GM23338 (cell line): Measurements from ENCODE around the gene WDR87. TPM values are rescaled to one million over a fixed set of nuclear protein-coding genes. Genes with fewer than 3 reads are reported as not detected.

Experiments
- ATAC-seq: fragments of 200-7000 bp; cut with Tn5 transposase; 3 replicates; pipeline ENCODE4 v1.9.1; 2020
- DNase-seq: peaks from one replicate; pipeline ENCODE4 v3.0.0-alpha.2; 2015; ENCODE audit warnings: low spot score
- H2AFZ ChIP-seq: fragments of 200-600 bp; sonication (generic); 2 replicates; pipeline ENCODE4 v1.8.0; 2016; ENCODE audit warnings: antibody characterized with exemption, mild to moderate bottlenecking, moderate library complexity
- H3F3A ChIP-seq: fragments of 200-600 bp; sonication (generic); replicated peaks from 2 replicates; pipeline ENCODE4 v1.8.0; 2017; ENCODE audit warnings: antibody characterized with exemption, mixed run types, low read depth
- H3K27ac ChIP-seq: fragments of 200-600 bp; sonication (generic); 2 replicates; pipeline ENCODE4 v1.6.1; 2016; ENCODE audit warnings: low read depth
- H3K27me3 ChIP-seq: fragments of 200-600 bp; sonication (generic); 2 replicates; pipeline ENCODE4 v1.8.0; 2016; ENCODE audit warnings: mild to moderate bottlenecking, mixed run types, moderate library complexity; ENCODE audit not compliant: insufficient read depth
- H3K36me3 ChIP-seq: fragments of 200-600 bp; sonication (generic); 2 replicates; pipeline ENCODE4 v1.8.0; 2016; ENCODE audit warnings: mild to moderate bottlenecking; ENCODE audit not compliant: insufficient read depth
- H3K4me1 ChIP-seq: fragments of 200-600 bp; sonication (generic); 2 replicates; pipeline ENCODE4 v1.8.0; 2016; ENCODE audit warnings: mild to moderate bottlenecking, moderate library complexity; ENCODE audit not compliant: insufficient read depth
- H3K4me2 ChIP-seq: fragments of 200-600 bp; sonication (generic); 2 replicates; pipeline ENCODE4 v1.7.1; 2017; ENCODE audit warnings: mixed run types
- H3K4me3 ChIP-seq: fragments of 200-600 bp; sonication (generic); 2 replicates; pipeline ENCODE4 v1.6.1; 2016; ENCODE audit warnings: mixed run types
- H3K79me2 ChIP-seq: fragments of 200-600 bp; sonication (generic); replicated peaks from 2 replicates; pipeline ENCODE4 v1.8.0; 2017; ENCODE audit warnings: mild to moderate bottlenecking; ENCODE audit not compliant: insufficient read depth
- H3K9me2 ChIP-seq: fragments of 200-600 bp; sonication (generic); 2 replicates; pipeline ENCODE4 v1.8.0; 2017; ENCODE audit not compliant: insufficient read depth
- H4K20me1 ChIP-seq: fragments of 200-600 bp; sonication (generic); replicated peaks from 2 replicates; pipeline ENCODE4 v1.8.0; 2017; ENCODE audit warnings: mild to moderate bottlenecking; ENCODE audit not compliant: insufficient read depth
- H3K27ac Mint-ChIP-seq: 2 replicates; pipeline ENCODE4 v1.8.0; 2020; ENCODE audit warnings: inconsistent platforms, mild to moderate bottlenecking, moderate library complexity, mixed read lengths
- H3K27me3 Mint-ChIP-seq: 3 replicates; pipeline ENCODE4 v1.8.0; 2022; ENCODE audit warnings: low read depth, mild to moderate bottlenecking, moderate library complexity, mixed read lengths, inconsistent platforms; ENCODE audit not compliant: insufficient read depth, poor library complexity
- H3K36me3 Mint-ChIP-seq: 3 replicates; pipeline ENCODE4 v1.8.0; 2021; ENCODE audit warnings: low read depth, mild to moderate bottlenecking, inconsistent platforms, moderate library complexity, mixed read lengths
- H3K4me1 Mint-ChIP-seq: 3 replicates; pipeline ENCODE4 v1.8.0; 2020; ENCODE audit warnings: mild to moderate bottlenecking, inconsistent platforms, mixed read lengths
- H3K4me3 Mint-ChIP-seq: 3 replicates; pipeline ENCODE4 v1.8.0; 2021; ENCODE audit warnings: moderate library complexity, mild to moderate bottlenecking, inconsistent platforms, mixed read lengths
- H3K9me3 Mint-ChIP-seq: 3 replicates; pipeline ENCODE4 v1.8.0; 2020; ENCODE audit warnings: moderate library complexity, mild to moderate bottlenecking, inconsistent platforms, mixed read lengths
- CREB1 ChIP-seq: fragments of 250-450 bp; sonication (Bioruptor Pico); IDR thresholded peaks from 2 replicates; pipeline ENCODE4 v1.5.0; 2020; ENCODE audit warnings: low read depth, mild to moderate bottlenecking, moderate library complexity
- EZH2 ChIP-seq: fragments of 200-600 bp; sonication (generic); IDR thresholded peaks from one replicate; pipeline ENCODE4 v1.8.0; 2017; ENCODE audit warnings: antibody characterized with exemption, mild to moderate bottlenecking, low read depth; ENCODE audit not compliant: unreplicated experiment
- EZH2phosphoT487 ChIP-seq: fragments of 200-600 bp; sonication (generic); IDR thresholded peaks from one replicate; pipeline ENCODE4 v1.8.1; 2018; ENCODE audit warnings: antibody characterized with exemption; ENCODE audit not compliant: unreplicated experiment
- JUNB ChIP-seq: IDR thresholded peaks from one replicate; pipeline ENCODE4 v1.6.1; 2016; ENCODE audit warnings: antibody characterized with exemption; ENCODE audit not compliant: unreplicated experiment
- STAT1 ChIP-seq: IDR thresholded peaks from one replicate; pipeline ENCODE4 v1.6.1; 2016; ENCODE audit warnings: antibody characterized with exemption; ENCODE audit not compliant: unreplicated experiment
- ZNF114 ChIP-seq: fragments of 250-450 bp; sonication (Bioruptor Pico); IDR thresholded peaks from 2 replicates; pipeline ENCODE4 v1.5.0; 2020; ENCODE audit warnings: mild to moderate bottlenecking, moderate library complexity
- polyA plus RNA-seq: library from polyadenylated mRNA; unstranded; fragments of >200 nt; fragmentation: Nextera tagmentation; extraction: Ambion mirVana; gene quantifications from 2 replicates; pipeline ENCODE4 v1.2.1, GENCODE V29; 2016
- total RNA-seq: library from RNA; depleted of rRNA; stranded (reverse); fragments of >200 nt; shearing (Covaris generic); gene quantifications from 2 replicates; pipeline ENCODE4 v1.2.3, GENCODE V29; 2014
- TF ChIP-seq, protein P1 (sequence below): fragments of 250-450 bp; sonication (Bioruptor Pico); IDR thresholded peaks from 2 replicates; pipeline ENCODE4 v1.5.0; 2020; ENCODE audit warnings: mild to moderate bottlenecking, moderate library complexity
- TF ChIP-seq, protein P2 (sequence below), 2 experiments: fragments of 200-600 bp in 1 of 2; sonication (generic) in 1 of 2; conservative IDR thresholded peaks; 2 replicates each; pipeline versions ENCODE4 v1.5.1 to v1.6.1; 2016 to 2017; ENCODE audit warnings: antibody characterized with exemption in 2 of 2, low read depth in 2 of 2, mild to moderate bottlenecking in 2 of 2, moderate library complexity in 1 of 2
- TF ChIP-seq, protein P3 (sequence below): IDR thresholded peaks from one replicate; pipeline ENCODE4 v1.6.1; 2018; ENCODE audit warnings: antibody characterized with exemption; ENCODE audit not compliant: unreplicated experiment

The WDR87 gene
- total and polyA plus RNA-seq, 2 experiments from 2014 or later = 0.02 TPM; not detected in 1

DNA sequence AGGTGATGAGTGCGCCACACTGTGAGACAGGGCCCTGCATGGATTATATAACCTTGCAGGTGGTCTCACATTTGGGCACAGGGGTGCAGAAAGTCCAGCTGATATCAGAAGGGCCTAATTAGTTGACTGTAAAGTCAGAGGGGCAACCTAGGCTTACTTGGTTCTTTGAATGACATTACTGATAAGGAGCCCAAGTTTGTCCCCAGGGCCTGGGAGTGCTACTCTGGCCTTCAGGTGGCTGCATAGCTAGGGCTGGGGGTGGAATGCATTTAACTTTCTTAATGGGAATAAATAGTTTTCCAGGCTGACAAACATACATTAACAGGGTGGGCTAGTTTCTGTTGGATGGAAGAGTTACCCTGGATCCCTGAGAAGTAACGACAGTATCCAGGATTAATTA is 3.3 kb downstream of the WDR87 start (continued):
- TF ChIP-seq, protein P1, sequence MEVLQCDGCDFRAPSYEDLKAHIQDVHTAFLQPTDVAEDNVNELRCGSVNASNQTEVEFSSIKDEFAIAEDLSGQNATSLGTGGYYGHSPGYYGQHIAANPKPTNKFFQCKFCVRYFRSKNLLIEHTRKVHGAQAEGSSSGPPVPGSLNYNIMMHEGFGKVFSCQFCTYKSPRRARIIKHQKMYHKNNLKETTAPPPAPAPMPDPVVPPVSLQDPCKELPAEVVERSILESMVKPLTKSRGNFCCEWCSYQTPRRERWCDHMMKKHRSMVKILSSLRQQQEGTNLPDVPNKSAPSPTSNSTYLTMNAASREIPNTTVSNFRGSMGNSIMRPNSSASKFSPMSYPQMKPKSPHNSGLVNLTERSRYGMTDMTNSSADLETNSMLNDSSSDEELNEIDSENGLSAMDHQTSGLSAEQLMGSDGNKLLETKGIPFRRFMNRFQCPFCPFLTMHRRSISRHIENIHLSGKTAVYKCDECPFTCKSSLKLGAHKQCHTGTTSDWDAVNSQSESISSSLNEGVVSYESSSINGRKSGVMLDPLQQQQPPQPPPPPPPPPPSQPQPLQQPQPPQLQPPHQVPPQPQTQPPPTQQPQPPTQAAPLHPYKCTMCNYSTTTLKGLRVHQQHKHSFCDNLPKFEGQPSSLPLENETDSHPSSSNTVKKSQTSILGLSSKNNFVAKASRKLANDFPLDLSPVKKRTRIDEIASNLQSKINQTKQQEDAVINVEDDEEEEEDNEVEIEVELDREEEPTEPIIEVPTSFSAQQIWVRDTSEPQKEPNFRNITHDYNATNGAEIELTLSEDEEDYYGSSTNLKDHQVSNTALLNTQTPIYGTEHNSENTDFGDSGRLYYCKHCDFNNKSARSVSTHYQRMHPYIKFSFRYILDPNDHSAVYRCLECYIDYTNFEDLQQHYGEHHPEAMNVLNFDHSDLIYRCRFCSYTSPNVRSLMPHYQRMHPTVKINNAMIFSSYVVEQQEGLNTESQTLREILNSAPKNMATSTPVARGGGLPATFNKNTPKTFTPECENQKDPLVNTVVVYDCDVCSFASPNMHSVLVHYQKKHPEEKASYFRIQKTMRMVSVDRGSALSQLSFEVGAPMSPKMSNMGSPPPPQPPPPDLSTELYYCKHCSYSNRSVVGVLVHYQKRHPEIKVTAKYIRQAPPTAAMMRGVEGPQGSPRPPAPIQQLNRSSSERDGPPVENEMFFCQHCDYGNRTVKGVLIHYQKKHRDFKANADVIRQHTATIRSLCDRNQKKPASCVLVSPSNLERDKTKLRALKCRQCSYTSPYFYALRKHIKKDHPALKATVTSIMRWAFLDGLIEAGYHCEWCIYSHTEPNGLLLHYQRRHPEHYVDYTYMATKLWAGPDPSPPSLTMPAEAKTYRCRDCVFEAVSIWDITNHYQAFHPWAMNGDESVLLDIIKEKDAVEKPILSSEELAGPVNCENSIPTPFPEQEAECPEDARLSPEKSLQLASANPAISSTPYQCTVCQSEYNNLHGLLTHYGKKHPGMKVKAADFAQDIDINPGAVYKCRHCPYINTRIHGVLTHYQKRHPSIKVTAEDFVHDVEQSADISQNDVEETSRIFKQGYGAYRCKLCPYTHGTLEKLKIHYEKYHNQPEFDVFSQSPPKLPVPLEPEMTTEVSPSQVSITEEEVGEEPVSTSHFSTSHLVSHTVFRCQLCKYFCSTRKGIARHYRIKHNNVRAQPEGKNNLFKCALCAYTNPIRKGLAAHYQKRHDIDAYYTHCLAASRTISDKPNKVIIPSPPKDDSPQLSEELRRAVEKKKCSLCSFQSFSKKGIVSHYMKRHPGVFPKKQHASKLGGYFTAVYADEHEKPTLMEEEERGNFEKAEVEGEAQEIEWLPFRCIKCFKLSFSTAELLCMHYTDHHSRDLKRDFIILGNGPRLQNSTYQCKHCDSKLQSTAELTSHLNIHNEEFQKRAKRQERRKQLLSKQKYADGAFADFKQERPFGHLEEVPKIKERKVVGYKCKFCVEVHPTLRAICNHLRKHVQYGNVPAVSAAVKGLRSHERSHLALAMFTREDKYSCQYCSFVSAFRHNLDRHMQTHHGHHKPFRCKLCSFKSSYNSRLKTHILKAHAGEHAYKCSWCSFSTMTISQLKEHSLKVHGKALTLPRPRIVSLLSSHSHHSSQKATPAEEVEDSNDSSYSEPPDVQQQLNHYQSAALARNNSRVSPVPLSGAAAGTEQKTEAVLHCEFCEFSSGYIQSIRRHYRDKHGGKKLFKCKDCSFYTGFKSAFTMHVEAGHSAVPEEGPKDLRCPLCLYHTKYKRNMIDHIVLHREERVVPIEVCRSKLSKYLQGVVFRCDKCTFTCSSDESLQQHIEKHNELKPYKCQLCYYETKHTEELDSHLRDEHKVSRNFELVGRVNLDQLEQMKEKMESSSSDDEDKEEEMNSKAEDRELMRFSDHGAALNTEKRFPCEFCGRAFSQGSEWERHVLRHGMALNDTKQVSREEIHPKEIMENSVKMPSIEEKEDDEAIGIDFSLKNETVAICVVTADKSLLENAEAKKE (CRISPR knock-in tag) = no peak

DNA sequence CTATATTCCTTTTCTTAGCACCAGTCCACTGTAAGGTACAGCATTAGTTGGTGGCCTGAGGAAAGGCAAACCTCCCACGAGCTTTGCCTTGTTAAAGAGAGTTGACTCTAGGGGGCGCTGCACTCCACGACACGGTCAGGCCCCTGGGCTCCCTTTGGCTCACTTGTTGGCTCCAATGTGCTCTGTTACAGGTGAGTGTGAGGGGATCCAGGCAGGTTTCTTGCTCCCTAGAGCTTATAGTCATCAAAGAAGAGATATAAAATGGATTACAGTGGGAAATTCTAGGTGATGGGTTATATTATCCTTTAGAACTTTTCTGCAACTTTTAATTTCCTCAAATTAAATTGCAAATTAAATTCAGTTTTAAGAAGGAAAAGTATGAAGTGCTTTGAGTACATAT is 3.7 kb downstream of the WDR87 start:
- peaks cover 9% of the 10 kb centered on the region for H3K4me1 ChIP-seq
- H3K27ac ChIP-seq = no peak overlapping the region
- H3K27me3 ChIP-seq = no peaks in the 10 kb centered on the region
- DNase-seq (peak; percentile 97), ATAC-seq (peak; percentile 25)
- Mint-ChIP-seq H3K4me3 (no peak overlapping the region), H3K9me3 (no peaks in the 10 kb centered on the region; the same call in 1 of the 3 replicates), H3K4me1 (peaks cover 10% of the 10 kb centered on the region), H3K27me3 (peaks cover 3% of the 10 kb centered on the region), H3K27ac (no peak overlapping the region), H3K36me3 (no peaks in the 10 kb centered on the region)
- H3K4me2 ChIP-seq = no peak overlapping the region
- no peaks in the 10 kb centered on the region for H3K9me2 ChIP-seq
- H3K79me2 ChIP-seq = peaks cover 3% of the 10 kb centered on the region
- no peaks in the 10 kb centered on the region for H4K20me1 ChIP-seq
- no peak overlapping the region for H2AFZ ChIP-seq
- peaks cover 6% of the 10 kb centered on the region; the same call in 1 of the 2 replicates for H3F3A ChIP-seq
- no peak overlapping the region for H3K4me3 ChIP-seq
- no peaks in the 10 kb centered on the region for H3K36me3 ChIP-seq
- TF ChIP-seq EZH2 (no peak), JUNB (no peak), EZH2phosphoT487 (no peak), CREB1 (no peak), STAT1 (no peak), ZNF114 (CRISPR knock-in tag) (no peak)
- TF ChIP-seq, protein P2, sequence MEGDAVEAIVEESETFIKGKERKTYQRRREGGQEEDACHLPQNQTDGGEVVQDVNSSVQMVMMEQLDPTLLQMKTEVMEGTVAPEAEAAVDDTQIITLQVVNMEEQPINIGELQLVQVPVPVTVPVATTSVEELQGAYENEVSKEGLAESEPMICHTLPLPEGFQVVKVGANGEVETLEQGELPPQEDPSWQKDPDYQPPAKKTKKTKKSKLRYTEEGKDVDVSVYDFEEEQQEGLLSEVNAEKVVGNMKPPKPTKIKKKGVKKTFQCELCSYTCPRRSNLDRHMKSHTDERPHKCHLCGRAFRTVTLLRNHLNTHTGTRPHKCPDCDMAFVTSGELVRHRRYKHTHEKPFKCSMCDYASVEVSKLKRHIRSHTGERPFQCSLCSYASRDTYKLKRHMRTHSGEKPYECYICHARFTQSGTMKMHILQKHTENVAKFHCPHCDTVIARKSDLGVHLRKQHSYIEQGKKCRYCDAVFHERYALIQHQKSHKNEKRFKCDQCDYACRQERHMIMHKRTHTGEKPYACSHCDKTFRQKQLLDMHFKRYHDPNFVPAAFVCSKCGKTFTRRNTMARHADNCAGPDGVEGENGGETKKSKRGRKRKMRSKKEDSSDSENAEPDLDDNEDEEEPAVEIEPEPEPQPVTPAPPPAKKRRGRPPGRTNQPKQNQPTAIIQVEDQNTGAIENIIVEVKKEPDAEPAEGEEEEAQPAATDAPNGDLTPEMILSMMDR (conservative IDR thresholded peaks at IDR 0.05; ENCODE audit: low read depth in 2 of 2) = peak; percentile 95 to 98
- TF ChIP-seq, protein P3, sequence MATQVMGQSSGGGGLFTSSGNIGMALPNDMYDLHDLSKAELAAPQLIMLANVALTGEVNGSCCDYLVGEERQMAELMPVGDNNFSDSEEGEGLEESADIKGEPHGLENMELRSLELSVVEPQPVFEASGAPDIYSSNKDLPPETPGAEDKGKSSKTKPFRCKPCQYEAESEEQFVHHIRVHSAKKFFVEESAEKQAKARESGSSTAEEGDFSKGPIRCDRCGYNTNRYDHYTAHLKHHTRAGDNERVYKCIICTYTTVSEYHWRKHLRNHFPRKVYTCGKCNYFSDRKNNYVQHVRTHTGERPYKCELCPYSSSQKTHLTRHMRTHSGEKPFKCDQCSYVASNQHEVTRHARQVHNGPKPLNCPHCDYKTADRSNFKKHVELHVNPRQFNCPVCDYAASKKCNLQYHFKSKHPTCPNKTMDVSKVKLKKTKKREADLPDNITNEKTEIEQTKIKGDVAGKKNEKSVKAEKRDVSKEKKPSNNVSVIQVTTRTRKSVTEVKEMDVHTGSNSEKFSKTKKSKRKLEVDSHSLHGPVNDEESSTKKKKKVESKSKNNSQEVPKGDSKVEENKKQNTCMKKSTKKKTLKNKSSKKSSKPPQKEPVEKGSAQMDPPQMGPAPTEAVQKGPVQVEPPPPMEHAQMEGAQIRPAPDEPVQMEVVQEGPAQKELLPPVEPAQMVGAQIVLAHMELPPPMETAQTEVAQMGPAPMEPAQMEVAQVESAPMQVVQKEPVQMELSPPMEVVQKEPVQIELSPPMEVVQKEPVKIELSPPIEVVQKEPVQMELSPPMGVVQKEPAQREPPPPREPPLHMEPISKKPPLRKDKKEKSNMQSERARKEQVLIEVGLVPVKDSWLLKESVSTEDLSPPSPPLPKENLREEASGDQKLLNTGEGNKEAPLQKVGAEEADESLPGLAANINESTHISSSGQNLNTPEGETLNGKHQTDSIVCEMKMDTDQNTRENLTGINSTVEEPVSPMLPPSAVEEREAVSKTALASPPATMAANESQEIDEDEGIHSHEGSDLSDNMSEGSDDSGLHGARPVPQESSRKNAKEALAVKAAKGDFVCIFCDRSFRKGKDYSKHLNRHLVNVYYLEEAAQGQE = no peak
